Cardiac muscle cell (in vitro differentiated cells and primary cell): ENCODE results near the gene KRT10. TPM values are rescaled to one million over a fixed set of nuclear protein-coding genes. Genes with fewer than 3 reads are reported as not detected.

Experiments
- DNase-seq, 2 donors: peaks; one replicate each; pipeline versions ENCODE4 v3.0.0 to v3.0.0-alpha.2; 2010 to 2017; ENCODE audit warnings: low read depth in 1 of 2, low spot score in 1 of 2
- H3K27ac ChIP-seq: fragments of 200-600 bp; sonication (generic); 2 replicates; pipeline ENCODE4 v1.5.1; 2016
- H3K27me3 ChIP-seq: fragments of 200-600 bp; sonication (generic); 2 replicates; pipeline ENCODE4 v1.6.0; 2016; ENCODE audit warnings: control low read depth
- H3K36me3 ChIP-seq: fragments of 200-600 bp; sonication (generic); 2 replicates; pipeline ENCODE4 v1.5.1; 2016; ENCODE audit warnings: control low read depth
- H3K4me1 ChIP-seq: fragments of 200-600 bp; sonication (generic); 2 replicates; pipeline ENCODE4 v1.8.1; 2017; ENCODE audit warnings: low read depth, mild to moderate bottlenecking, mixed run types
- H3K4me3 ChIP-seq: fragments of 200-600 bp; sonication (generic); 2 replicates; pipeline ENCODE4 v1.5.1; 2016; ENCODE audit warnings: mild to moderate bottlenecking
- H3K9me3 ChIP-seq: fragments of 200-600 bp; sonication (generic); 2 replicates; pipeline ENCODE4 v1.5.1; 2017; ENCODE audit warnings: low read depth, mild to moderate bottlenecking, control low read depth
- polyA plus RNA-seq: library from polyadenylated mRNA; unstranded; fragments of >200 nt; fragmentation: Nextera tagmentation; extraction: Ambion mirVana; gene quantifications from 2 replicates; pipeline ENCODE4 v1.2.1, GENCODE V29; 2016
- total RNA-seq: library from RNA; depleted of rRNA; stranded (reverse); fragments of >200 nt; gene quantifications from 2 replicates; pipeline ENCODE4 v1.2.3, GENCODE V29; 2016
- TF ChIP-seq, protein P1 (sequence below): IDR thresholded peaks from 2 replicates; pipeline ENCODE4 v1.5.1; 2012; ENCODE audit warnings: low read depth, mild to moderate bottlenecking, low read length

The KRT10 gene
- total and polyA plus RNA-seq, 2 experiments from 2014 or later = 30.1 to 131 TPM

DNA sequence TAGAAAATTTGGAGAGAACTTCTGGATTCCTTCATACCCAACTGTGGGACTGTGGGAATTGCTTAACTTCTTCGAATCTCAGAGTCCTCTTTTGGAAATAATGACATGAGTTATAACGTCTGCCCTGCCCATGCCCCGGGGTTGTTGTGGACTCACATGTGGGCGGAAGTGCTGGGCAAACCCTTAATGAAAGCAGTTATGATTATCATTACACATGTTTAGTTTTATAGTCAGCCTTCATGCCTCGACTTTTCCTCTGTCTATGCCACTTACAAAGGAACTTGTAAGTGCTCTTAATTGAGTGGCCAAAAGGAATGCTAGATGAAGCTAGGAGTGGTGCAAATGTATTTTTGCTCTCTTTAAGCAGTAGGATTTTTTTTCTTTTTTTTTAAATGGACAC, 44.0 kb downstream of the KRT10 start:
- H3K36me3 ChIP-seq = no peaks in the 10 kb centered on the region
- H3K4me1 ChIP-seq = no peaks in the 10 kb centered on the region
- DNase-seq = no peak
- H3K9me3 ChIP-seq = no peaks in the 10 kb centered on the region
- H3K27me3 ChIP-seq = peaks cover 17% of the 10 kb centered on the region
- H3K4me3 ChIP-seq = no peak overlapping the region
- H3K27ac ChIP-seq = no peak overlapping the region
- TF ChIP-seq, protein P1, sequence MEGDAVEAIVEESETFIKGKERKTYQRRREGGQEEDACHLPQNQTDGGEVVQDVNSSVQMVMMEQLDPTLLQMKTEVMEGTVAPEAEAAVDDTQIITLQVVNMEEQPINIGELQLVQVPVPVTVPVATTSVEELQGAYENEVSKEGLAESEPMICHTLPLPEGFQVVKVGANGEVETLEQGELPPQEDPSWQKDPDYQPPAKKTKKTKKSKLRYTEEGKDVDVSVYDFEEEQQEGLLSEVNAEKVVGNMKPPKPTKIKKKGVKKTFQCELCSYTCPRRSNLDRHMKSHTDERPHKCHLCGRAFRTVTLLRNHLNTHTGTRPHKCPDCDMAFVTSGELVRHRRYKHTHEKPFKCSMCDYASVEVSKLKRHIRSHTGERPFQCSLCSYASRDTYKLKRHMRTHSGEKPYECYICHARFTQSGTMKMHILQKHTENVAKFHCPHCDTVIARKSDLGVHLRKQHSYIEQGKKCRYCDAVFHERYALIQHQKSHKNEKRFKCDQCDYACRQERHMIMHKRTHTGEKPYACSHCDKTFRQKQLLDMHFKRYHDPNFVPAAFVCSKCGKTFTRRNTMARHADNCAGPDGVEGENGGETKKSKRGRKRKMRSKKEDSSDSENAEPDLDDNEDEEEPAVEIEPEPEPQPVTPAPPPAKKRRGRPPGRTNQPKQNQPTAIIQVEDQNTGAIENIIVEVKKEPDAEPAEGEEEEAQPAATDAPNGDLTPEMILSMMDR = no peak

GRCh38 chr17:40777971-40778370, 44.4 kb downstream of the KRT10 start:
- Histone ChIP-seq H3K9me3 (no peaks in the 10 kb centered on the region), H3K4me1 (no peaks in the 10 kb centered on the region), H3K27me3 (peaks cover 17% of the 10 kb centered on the region), H3K27ac (no peak overlapping the region), H3K4me3 (no peak overlapping the region), H3K36me3 (no peaks in the 10 kb centered on the region)
- TF ChIP-seq, protein P1 = no peak
- DNase-seq = no peak

DNA sequence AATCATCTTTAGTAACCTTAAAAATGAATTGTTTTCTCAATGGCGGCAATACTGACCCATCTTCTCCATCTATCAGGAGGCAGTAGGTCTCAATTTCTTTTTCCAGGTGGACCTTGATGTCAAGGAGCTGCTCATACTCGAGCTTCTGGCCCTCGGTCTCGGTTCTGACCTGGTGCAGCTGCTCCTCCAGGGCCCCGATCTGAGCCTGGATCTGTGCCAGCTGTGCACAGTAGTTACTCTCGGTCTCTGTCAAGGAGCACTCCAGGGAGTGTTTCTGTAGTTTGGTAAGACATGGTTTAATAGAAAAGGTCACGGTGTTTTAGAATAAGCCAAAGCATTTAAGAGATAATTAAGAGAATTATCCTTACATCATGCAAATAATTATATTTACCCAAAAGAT, 45.0 kb downstream of the KRT10 start:
- DNase-seq = no peak
- TF ChIP-seq, protein P1 = no peak
- Histone ChIP-seq H3K9me3 (no peaks in the 10 kb centered on the region), H3K27me3 (peaks cover 17% of the 10 kb centered on the region), H3K4me3 (no peak overlapping the region), H3K4me1 (no peaks in the 10 kb centered on the region), H3K27ac (no peak overlapping the region), H3K36me3 (no peaks in the 10 kb centered on the region)

DNA sequence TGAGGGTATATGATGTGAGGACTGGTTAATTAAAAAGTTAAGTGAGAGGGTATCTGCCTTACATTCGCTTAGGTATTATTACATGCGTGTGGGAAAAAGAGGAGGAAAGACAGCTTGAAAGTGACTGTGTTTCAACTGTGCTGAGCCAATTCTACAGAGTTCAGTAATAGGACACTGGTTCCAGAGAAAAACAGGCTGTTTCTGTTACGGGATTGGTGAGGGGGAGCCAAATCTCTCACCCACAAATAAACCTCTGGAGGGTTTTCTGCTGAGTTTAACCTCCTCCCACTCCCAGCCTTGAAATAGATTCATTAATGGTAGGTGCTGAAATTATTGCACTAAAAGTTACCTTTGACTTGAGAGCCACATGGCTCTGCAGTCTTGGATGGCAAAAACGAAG, 46.5 kb downstream of the KRT10 start:
- Histone ChIP-seq H3K27ac (no peak overlapping the region), H3K36me3 (no peaks in the 10 kb centered on the region)

DNA sequence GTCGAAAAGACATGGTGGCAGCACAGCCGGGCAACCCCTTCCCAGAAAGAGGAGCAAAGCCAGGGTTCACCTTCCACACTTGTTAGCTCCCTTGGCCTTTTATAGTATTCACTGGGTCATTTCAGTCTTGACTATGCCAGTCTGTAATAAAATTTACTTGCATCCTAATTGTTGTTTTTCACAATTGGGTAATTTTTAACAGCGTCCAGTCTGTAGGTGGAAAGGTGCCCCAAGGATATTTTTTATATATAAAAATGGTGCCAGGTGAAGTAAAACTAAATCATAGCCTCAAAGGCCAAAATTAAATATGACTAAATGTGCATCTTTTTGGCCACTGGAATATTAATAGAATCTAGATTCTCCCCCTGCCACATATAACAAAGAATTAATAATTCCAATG, 50.3 kb downstream of the KRT10 start, which contains the start of gene KRT26:
Gene KRT26, minus strand, starts transcription at position 101 of the 400 bp plus-strand sequence. Its CDS starts 88 bp downstream, at position 13.
- H3K4me3 ChIP-seq = no peak within 1 kb of the TSS

More for the DNA sequence above, 46.5 kb downstream of the KRT10 start:
- H3K4me1 ChIP-seq = no peaks in the 10 kb centered on the region
- H3K4me3 ChIP-seq = no peak overlapping the region
- peaks cover 17% of the 10 kb centered on the region for H3K27me3 ChIP-seq
- TF ChIP-seq, protein P1 = no peak
- no peaks in the 10 kb centered on the region for H3K9me3 ChIP-seq
- no peak for DNase-seq

More for the DNA sequence above, 50.3 kb downstream of the KRT10 start, which contains the start of gene KRT26:
- TF ChIP-seq, protein P1 = no peak
- Histone ChIP-seq H3K4me1 (no peaks in the 10 kb centered on the region), H3K27ac (no peak within 1 kb of the TSS), H3K9me3 (no peaks in the 10 kb centered on the region), H3K36me3 (no peaks in the 10 kb centered on the region), H3K27me3 (no peaks in the 10 kb centered on the region)
- no peak for DNase-seq

Other genes starting within 250 kb of the KRT10 start
- gene SMARCE1, start 174.8 kb downstream of the KRT10 start, total RNA-seq = 159 and 195 TPM in 2 replicates
- 192 and 244 TPM in 2 replicates for gene SMARCE1, start 174.8 kb downstream of the KRT10 start, polyA plus RNA-seq
- gene KRT222, start 157.4 kb downstream of the KRT10 start, total RNA-seq = 0.25 TPM in 1 of 2 replicates, not detected in the other
- gene KRT222, start 157.4 kb downstream of the KRT10 start, polyA plus RNA-seq = 0.29 TPM in 1 of 2 replicates, not detected in the other
- not detected in 2 replicates for gene KRT24, start 118.9 kb downstream of the KRT10 start, total RNA-seq
- gene KRT24, start 118.9 kb downstream of the KRT10 start, polyA plus RNA-seq = not detected in 2 replicates
- not detected in 2 replicates for gene KRT25, start 67.3 kb downstream of the KRT10 start, total RNA-seq
- gene KRT25, start 67.3 kb downstream of the KRT10 start, polyA plus RNA-seq = not detected in 2 replicates
- not detected in 2 replicates for gene KRT26, start 50.4 kb downstream of the KRT10 start, total RNA-seq
- gene KRT26, start 50.4 kb downstream of the KRT10 start, polyA plus RNA-seq = not detected in 2 replicates
- not detected in 2 replicates for gene KRT27, start 40.1 kb downstream of the KRT10 start, total RNA-seq
- not detected in 2 replicates for gene KRT27, start 40.1 kb downstream of the KRT10 start, polyA plus RNA-seq
- not detected in 2 replicates for gene KRT28, start 22.7 kb downstream of the KRT10 start, total RNA-seq
- gene KRT28, start 22.7 kb downstream of the KRT10 start, polyA plus RNA-seq = not detected in 2 replicates
- not detected in 2 replicates for gene KRT12, start 44.6 kb upstream of the KRT10 start, total RNA-seq
- not detected in 2 replicates for gene KRT12, start 44.6 kb upstream of the KRT10 start, polyA plus RNA-seq
- gene KRT20, start 62.6 kb upstream of the KRT10 start, total RNA-seq = not detected in 2 replicates
- gene KRT20, start 62.6 kb upstream of the KRT10 start, polyA plus RNA-seq = not detected in 2 replicates
- not detected in 2 replicates for gene KRT23, start 115.0 kb upstream of the KRT10 start, total RNA-seq
- gene KRT23, start 115.0 kb upstream of the KRT10 start, polyA plus RNA-seq = not detected in 2 replicates
- not detected in 2 replicates for gene KRT39, start 144.3 kb upstream of the KRT10 start, total RNA-seq
- not detected in 2 replicates for gene KRT39, start 144.3 kb upstream of the KRT10 start, polyA plus RNA-seq
- not detected in 2 replicates for gene KRT40, start 161.7 kb upstream of the KRT10 start, total RNA-seq
- not detected in 2 replicates for gene KRT40, start 161.7 kb upstream of the KRT10 start, polyA plus RNA-seq
- not detected in 2 replicates for gene KRTAP3-3, start 171.6 kb upstream of the KRT10 start, total RNA-seq
- gene KRTAP3-3, start 171.6 kb upstream of the KRT10 start, polyA plus RNA-seq = not detected in 2 replicates
- gene KRTAP3-2, start 177.3 kb upstream of the KRT10 start, total RNA-seq = not detected in 2 replicates
- gene KRTAP3-2, start 177.3 kb upstream of the KRT10 start, polyA plus RNA-seq = not detected in 2 replicates
- not detected in 2 replicates for gene KRTAP3-1, start 186.5 kb upstream of the KRT10 start, total RNA-seq
- not detected in 2 replicates for gene KRTAP3-1, start 186.5 kb upstream of the KRT10 start, polyA plus RNA-seq
- not detected in 2 replicates for gene KRTAP1-5, start 204.6 kb upstream of the KRT10 start, total RNA-seq
- gene KRTAP1-5, start 204.6 kb upstream of the KRT10 start, polyA plus RNA-seq = not detected in 2 replicates
- not detected in 2 replicates for gene KRTAP1-4, start 207.6 kb upstream of the KRT10 start, total RNA-seq
- gene KRTAP1-4, start 207.6 kb upstream of the KRT10 start, polyA plus RNA-seq = not detected in 2 replicates
- not detected in 2 replicates for gene KRTAP1-3, start 212.3 kb upstream of the KRT10 start, total RNA-seq
- not detected in 2 replicates for gene KRTAP1-3, start 212.3 kb upstream of the KRT10 start, polyA plus RNA-seq
- gene KRTAP1-1, start 218.8 kb upstream of the KRT10 start, total RNA-seq = not detected in 2 replicates
- not detected in 2 replicates for gene KRTAP1-1, start 218.8 kb upstream of the KRT10 start, polyA plus RNA-seq
- not detected in 2 replicates for gene KRTAP2-1, start 224.7 kb upstream of the KRT10 start, total RNA-seq
- not detected in 2 replicates for gene KRTAP2-1, start 224.7 kb upstream of the KRT10 start, polyA plus RNA-seq
- gene KRTAP2-2, start 232.6 kb upstream of the KRT10 start, total RNA-seq = not detected in 2 replicates
- gene KRTAP2-2, start 232.6 kb upstream of the KRT10 start, polyA plus RNA-seq = not detected in 2 replicates
- gene KRTAP2-3, start 237.5 kb upstream of the KRT10 start, total RNA-seq = not detected in 2 replicates
- gene KRTAP2-3, start 237.5 kb upstream of the KRT10 start, polyA plus RNA-seq = not detected in 2 replicates
- not detected in 2 replicates for gene KRTAP2-4, start 243.3 kb upstream of the KRT10 start, total RNA-seq
- not detected in 2 replicates for gene KRTAP2-4, start 243.3 kb upstream of the KRT10 start, polyA plus RNA-seq